Fibroblast of skin of left biceps (primary cell): Measurements from ENCODE around the gene SNN.

Source experiments
- DNase-seq, 2 experiments: peaks; one replicate each; pipeline ENCODE4 v3.0.0-alpha.2; 2013; ENCODE audit warnings: low read depth in 2 of 2

SNN gene

DNA sequence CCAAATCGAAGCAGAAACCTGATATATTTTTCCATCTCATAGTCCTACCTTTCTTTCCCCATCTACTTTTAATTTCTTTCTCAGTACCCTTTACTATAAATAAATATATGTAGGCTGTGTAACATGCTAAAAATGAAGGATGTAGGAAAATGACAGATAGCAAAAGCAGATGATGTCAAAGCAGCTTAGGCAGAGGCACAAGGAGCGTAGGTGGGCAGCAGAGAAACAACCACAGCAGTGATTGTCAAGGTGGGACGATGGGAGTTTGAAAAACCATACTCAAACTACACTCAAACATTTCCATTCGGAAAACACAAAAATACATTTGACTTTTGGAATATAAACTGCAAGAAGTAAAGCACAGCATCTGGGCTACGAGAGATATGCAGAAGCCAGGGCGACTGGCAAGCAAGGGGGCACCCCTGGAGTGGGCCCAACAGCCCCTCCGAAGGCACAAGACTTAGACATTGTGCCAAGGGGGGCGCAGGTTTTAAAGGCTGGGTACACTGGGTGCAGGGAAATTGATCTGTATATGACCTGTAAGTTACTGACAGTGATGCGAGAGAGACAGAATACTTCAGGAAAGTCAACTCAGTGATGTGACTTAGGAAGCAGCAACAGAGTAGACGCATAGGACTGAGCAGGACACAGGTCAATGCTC lies 31.1 kb downstream of the SNN start:
- no peak for DNase-seq

DNA sequence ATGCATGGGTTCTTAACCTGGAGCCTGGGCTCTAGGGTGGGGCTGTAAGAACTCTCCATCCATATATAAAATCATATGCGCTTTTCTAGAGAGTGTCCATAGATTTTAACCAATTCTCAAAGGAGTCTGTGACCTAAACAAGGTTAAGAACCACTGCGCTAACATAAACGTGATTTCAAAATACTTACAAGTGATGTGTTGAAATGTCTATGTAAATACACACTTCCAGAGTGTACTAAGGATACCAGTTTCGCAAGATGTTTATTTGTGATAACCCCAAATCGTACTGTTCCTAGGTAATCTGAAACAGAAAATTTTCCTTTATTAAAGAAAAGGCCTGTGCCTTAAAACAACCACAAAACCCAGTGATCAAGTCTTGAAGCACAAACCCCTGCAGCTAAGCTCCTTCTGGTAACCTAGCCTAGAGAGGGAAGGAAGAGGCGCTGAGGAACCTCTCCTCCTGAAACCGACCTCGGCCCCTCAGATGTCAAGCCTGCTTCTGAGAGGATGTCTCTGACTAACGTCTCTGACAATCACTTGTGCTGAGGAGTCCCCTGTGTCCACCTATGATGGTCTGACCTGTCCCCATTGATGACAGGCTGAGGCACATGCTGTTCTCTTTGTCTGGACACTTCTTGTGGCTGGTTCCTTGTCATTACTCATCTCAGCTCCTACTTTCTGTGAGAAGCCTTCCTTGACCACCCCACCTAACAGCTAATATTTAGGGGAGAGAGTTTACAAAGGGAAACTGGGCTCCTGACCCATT lies 32.2 kb downstream of the SNN start:
- DNase-seq: no peak

- DNase-seq: no peak
These were observed 37.2 kb downstream of the SNN start for GRCh38 chr16:11705311-11706025.

- no peak for DNase-seq
These were observed 38.0 kb downstream of the SNN start for GRCh38 chr16:11706180-11706742.

DNA sequence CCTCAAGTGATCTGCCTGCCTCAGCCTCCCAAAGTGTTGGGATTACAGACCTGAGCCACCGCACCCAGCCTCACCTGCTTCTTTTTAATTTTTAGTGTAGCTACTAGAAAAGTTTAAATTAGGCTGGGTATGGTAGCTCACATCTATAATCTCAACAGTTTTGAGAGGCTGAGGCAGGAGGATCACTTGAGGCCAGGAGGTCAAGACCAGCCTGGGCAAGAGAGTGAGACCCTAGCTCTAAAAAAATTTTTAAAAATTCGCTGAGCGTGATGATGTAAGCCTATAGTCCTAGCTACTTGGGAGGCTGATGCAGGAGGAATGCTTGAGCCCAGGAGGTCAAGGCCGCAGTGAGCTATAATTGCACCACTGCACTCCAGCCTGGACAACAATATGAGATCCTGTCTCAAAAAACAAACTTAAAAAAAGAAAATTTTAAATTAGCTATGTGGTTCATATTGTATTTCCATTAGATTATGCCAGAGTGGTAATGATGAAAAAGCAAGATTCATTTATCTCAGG lies 39.5 kb downstream of the SNN start:
- no peak for DNase-seq

DNA sequence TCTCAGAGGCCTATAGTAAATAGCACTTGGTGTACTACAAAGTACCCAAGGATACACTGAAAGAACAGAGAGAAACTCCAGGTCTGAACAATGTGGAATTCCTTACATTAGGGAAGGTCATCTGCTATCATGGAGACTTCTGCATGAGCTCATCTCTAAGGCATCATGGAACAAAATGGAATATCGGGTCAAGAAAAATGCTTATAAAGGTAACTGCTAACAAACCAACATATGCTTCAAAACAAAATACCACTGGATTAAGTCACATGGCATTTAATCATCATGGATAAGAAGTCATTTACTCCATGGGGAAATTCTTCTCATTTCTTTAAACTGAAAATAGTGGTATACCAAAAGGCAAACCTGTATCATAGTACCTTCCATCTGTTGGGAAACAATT lies 40.2 kb downstream of the SNN start:
- DNase-seq: no peak

GRCh38 chr16:11711662-11712061 lies 43.4 kb downstream of the SNN start:
- DNase-seq: no peak

GRCh38 chr16:11712122-11712521 lies 43.9 kb downstream of the SNN start:
- DNase-seq: no peak

GRCh38 chr16:11715246-11715947 lies 47.1 kb downstream of the SNN start:
- DNase-seq: no peak

- no peak for DNase-seq
These were observed 48.1 kb downstream of the SNN start for GRCh38 chr16:11716336-11716735.

- DNase-seq: no peak
These were observed 49.6 kb downstream of the SNN start for GRCh38 chr16:11717811-11718210.

- no peak for DNase-seq
These were observed 50.9 kb downstream of the SNN start for GRCh38 chr16:11719171-11719570.

- DNase-seq: no peak
These were observed 51.5 kb downstream of the SNN start for GRCh38 chr16:11719762-11720161.

- no peak for DNase-seq
These were observed 53.7 kb downstream of the SNN start for GRCh38 chr16:11721781-11722467.

DNA sequence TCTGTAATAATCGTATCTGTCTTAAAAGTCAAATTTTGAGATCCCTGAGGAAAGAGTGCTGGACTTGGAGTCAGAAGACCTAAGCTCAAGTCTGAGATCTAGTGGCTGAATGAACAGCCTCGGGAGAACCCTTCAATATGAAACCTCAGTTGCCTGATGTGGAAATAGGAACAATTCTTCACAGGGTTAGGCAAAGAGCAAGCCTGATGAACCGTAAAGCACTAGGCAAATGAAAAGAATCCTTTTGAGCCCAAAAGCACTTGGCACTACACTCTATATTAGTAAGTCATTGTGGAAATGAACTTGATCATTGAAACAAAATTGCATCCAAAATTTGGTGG lies 54.2 kb downstream of the SNN start:
- DNase-seq: no peak

- DNase-seq: no peak
These were observed 57.2 kb downstream of the SNN start for GRCh38 chr16:11725457-11725856.

GRCh38 chr16:11726008-11726407 lies 57.8 kb downstream of the SNN start:
- no peak for DNase-seq

DNA sequence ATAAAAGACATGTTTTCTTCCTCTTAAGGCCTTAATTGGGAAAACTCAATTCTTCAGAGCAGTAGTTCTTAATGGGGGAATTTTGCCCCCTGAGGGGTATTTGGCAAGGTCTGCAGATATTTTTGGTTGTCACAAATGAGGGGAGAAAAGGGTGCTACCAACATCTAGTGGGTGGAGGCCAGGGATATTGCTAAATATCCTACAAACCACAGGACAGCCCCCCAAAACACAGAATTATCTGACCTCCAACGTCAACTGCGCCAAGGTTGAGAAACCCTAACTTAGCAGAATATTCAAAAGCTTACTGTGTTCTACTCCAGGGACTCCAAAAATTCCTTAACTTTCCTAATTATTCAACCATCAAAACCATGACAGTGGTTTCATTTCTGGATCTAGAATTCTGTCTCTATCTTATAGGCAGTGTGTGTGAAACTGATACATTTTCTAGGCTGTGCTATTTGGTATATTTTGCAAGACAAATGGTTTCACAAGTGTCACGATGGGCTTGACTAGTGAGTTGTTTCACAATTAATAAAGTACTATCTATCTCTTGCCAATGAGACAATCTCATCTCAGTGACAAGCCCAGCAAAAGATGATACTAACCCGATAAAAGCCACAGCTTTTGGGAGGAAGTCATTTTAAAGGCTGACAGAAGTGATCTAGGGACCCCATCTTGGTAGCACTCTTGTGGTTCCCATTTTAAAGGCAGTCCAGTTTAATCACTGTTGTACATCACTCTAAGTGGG lies 59.7 kb downstream of the SNN start:
- DNase-seq: no peak
